NCI-H2227 (cell line): ENCODE measurements around the gene FAM107A.

ENCODE experiments used
- DNase-seq: peaks from one replicate; lab custom pipeline; 2025; ENCODE audit not compliant: unreplicated experiment; lab: John Stamatoyannopoulos, UW

Gene FAM107A

DNA sequence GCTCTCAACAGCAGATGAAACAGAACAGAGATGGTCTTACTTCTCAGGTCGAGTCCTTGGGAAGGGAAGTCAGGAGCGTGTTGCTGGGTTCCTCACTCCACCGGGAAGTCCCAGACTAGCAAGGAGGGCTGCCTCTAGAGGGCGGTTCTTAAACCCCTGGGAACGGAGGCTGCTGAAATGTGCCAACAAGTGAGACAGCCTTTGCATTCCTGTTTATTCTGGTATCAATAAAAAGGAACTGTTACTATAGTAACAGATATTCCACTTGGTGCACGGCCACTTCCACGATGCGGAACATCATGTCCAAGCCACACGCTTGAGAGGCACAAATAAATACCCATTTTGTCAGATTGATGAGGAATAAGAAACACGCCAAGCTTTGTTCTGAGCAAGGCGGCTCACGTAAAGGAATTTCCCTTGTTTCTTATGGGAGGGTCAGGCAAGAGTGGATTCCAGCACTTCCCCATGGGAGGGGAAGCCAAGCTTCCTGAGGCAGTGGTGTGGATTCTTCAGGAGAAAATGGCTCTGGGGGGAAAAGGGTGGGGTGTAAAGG, at the start of gene FAM107A:
TSS of gene FAM107A (minus strand) at position 123 of the 553 bp plus-strand sequence. CDS start 7,531 bp downstream, outside the sequence.
- no peak for DNase-seq

DNA sequence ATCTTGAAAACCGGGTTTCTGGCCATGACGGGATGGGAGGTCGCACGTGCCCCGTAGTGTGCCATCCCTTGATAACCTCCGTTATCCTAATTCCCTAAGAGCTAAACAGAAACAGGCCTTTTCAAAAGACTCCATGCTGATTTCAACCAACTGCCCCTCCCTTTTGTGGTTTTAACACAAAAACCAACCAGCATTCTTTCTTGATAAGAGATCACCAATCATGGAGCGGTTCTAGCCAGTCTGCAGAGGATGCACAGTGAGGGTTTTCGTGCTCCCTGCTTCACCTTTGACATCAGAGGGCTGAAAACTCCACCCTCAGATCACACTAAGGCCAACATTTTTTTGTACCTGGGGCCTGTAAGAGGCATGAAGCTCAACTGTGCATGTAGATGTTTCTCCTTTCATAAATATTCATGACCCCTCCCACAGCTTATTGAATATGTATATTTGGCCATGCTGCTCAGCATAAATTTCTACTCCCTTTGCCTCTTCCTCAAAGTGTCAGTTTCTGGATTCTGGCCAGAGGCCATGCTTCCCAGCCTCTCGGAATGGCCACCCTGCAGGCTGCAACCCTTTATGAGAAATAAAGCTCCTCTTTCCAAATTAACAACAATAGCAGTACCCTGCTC, 48.1 kb upstream of the FAM107A start:
- DNase-seq, result no peak

GRCh38 chr3:58624550-58624949, 47.4 kb upstream of the FAM107A start:
- no peak for DNase-seq

GRCh38 chr3:58623961-58624360, 46.8 kb upstream of the FAM107A start:
- DNase-seq, result no peak

DNA sequence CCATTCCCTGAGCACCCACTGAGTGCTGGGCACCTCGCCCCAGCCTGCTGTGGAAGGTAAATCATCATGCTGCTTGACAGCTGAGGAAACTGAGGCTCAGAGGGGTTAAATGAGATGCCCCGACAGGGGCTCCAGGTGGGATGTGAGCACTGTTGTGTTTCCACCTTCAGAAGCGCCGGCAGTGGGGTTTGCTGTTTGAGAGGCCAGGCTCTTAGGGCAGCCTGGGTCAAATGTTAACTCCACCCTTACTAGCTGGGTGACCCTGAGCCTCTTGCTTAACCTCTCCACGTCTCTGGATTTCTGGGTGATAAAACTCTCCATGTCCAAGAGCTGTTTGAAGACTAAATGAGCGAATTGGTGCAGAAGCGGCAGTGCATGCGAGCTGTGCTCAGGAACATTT, 46.3 kb upstream of the FAM107A start:
- no peak for DNase-seq

- DNase-seq, result no peak
These were observed 45.7 kb upstream of the FAM107A start for GRCh38 chr3:58622892-58623291.

DNA sequence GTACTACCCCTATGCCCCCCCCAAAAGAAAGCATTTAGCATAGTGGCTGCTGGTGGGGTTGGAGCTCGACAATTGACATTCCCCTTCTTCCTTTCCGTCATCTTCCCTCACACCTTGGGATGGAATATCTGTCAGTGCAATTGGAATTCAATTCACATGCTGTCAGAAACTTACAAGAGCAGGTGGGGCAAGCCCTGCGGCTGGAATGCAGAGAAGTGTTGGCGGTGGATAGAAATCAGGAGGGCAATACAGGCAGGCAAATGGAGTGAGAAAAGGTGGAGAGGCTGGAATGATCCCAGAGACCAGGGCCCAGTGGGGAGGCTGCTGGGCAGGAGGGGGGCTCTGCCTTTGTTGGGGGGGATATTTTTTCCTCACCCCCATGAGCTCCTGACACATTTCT, 45.2 kb upstream of the FAM107A start:
- DNase-seq, result no peak

GRCh38 chr3:58621086-58621830, 44.1 kb upstream of the FAM107A start:
- no peak for DNase-seq

DNA sequence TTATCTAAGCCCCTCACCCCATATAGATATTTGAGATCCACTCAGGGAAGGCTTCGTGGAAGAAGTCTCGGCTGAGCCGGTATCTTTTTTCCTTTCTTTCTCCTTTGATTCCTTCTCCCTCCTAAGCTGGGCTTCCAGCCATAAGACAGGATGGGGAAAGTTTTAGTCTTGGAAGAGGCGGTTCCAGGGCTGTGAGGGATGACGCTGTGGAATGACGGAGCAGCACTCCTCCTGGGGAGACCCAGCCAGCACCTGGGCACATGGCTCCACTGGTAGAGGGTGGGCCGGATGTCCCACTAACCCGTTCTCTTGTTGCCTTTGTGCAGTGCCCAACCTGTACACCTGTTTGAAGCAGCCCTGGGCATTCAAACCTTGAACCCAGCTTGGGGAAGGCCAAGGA, 43.2 kb upstream of the FAM107A start:
- DNase-seq, result no peak

- no peak for DNase-seq
These were observed 40.2 kb upstream of the FAM107A start for GRCh38 chr3:58617338-58617761.

DNA sequence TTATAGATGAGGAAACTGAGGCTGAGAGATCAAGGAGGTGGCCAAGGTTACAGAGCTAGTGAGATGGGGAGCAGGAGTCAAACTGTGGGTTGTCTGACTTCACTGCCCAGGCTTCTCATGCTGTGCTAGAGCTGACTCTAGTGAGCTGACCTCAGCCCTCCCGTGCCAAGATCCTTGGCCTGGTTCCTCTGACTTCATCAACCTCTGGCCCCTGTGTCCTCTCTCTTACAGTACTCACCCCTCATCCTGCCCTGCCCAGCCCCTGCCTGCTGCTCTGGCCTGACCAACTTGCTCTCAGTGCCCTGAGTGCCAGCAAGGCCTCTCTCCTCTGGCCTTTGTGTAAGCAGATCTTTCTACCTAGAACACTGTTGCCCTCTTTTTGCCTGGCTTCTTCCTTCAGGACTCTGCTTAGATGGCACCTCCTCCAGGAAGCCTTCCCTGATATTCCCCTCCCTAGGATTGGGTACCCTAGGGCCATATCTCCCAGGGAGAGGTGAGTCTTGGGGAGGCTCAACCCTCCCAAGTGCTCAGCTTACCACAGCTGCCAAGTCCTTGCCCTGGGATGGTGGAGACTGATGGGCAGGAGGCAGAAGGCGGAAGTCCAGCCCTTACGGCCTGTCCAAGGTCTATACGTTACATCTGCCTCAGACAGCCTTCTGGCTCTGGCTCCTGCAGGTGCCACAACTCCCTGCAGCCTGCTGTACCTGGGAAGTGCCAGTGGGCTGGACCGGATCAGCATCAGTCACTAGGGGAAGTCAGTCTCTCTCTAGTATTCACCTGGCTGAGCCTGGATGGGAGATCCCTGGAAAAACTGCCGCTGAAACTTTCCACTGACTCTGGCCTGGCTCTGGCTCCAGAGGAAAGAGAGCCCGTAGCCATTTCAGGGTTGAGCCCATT, 36.3 kb upstream of the FAM107A start:
- no peak for DNase-seq

GRCh38 chr3:58612830-58613229, 35.6 kb upstream of the FAM107A start:
- no peak for DNase-seq

GRCh38 chr3:58609990-58610389, 32.8 kb upstream of the FAM107A start:
- no peak for DNase-seq

GRCh38 chr3:58608648-58609047, 31.5 kb upstream of the FAM107A start:
- no peak for DNase-seq

DNA sequence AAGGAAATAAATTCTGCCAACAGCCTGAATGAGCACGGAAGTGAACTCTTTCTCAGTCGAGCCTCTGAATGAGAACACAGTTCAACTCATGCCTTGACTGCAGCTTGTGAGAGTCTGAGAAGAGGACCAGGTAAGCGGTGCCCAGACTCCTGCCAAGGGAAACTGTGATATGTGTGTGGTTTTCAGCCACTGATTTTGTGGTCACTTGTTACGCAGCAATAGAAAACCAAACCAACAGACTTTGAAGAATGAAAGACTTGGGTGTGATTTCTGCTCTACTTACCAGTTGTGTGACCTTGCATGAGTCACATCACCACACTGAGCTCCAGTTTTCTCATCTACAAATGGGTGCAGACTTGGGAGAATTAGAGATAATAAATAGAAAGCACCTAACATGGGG, 30.6 kb upstream of the FAM107A start:
- no peak for DNase-seq

DNA sequence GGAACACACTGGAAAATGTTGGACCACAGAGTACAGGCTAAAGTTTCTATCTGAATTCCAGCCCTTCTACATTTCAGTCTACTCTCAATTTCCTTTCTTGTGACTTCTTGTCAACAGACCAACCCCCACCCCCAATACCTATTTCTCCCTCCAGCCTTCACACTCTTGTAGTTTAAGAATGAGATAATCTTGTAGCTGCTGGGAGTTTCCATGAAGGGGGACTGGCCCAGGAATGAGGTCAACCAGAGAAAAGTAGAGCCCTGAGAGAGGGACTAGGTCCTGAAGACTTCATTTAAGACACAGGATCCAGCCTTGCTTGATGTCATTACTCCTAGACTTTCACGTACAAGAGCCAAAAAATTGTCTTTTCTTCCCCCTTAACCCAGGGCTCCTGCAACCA, 29.5 kb upstream of the FAM107A start:
- DNase-seq, result no peak

- DNase-seq, result no peak
These were observed 26.8 kb upstream of the FAM107A start for GRCh38 chr3:58604031-58604430.

DNA sequence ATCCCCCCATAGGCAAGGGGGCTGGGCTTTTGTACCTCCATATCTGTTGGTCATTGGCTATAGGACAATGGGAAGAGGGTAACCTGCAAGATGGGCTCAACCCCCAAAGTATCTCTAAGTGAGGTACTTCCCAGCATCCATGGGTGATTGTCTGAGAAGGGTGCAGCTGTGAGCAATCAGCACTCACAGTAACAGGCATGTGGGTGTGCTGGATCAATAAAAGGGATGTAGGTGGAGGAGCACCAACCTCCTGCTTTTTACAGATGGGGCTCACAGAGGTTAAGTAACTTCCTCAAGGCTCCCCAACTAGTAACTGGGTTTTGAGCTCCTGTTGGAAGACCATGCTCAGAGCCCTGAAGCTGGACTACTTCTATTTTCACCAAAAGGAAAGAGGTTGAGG, 26.4 kb upstream of the FAM107A start:
- no peak for DNase-seq

DNA sequence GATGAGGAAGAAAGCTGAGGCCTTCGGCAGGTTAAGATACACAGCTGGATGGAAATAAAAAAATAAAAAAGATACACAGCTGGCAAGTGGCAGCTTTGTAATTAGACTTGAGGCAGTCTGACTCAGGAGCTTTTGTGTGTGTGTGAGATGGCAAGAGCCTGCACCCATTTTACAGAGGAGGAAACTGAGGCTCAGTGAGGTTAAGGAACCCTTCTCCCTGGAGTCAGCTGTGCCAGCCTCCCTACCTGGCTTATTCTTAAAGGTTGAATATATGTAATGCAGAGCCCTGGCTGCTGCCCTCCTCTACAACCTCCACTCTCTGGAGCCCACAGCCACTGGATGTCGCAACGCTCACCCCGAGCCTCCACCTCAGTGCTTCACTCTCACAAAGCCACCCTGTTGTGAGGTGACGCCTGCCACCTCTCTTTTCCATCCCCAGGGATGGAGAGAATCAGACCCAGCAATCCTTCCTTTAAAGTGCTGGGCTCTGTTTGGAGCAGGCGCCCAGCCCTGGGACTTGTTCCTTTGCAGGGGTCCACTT, 20.6 kb upstream of the FAM107A start:
- no peak for DNase-seq

- DNase-seq, result no peak
These were observed 19.8 kb upstream of the FAM107A start for GRCh38 chr3:58596834-58597518.

- DNase-seq, result no peak
These were observed 16.9 kb upstream of the FAM107A start for GRCh38 chr3:58594117-58594516.
